ENCODE data around the gene HERC4. TPM values are rescaled to one million over a fixed set of nuclear protein-coding genes. Genes with fewer than 3 reads are reported as not detected.

The HERC4 gene
- total and polyA plus RNA-seq, 8 donors, result 11.2 to 30.7 (median 14.1) TPM

DNA sequence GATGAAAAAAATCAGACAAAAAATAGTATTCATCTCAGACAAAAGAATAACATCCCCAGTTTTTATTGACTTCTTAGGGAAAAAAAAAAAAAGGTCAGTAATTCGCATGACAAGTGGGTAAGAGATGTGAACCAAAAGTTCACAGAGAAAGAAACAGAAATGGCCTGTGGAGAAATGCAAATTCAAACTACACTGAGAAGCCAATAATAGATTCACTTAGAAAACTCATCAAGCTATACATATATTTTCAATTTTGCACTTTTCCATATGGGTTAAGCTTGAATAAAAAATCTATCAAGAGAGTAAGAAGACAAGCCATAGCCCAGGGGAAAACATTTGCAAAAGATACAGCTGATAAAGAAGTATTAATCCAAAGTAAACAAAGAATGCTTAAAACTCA, 28.0 kb downstream of the HERC4 start:
- no peak overlapping the region for H3K4me3 ChIP-seq
- TF ChIP-seq, protein P1, sequence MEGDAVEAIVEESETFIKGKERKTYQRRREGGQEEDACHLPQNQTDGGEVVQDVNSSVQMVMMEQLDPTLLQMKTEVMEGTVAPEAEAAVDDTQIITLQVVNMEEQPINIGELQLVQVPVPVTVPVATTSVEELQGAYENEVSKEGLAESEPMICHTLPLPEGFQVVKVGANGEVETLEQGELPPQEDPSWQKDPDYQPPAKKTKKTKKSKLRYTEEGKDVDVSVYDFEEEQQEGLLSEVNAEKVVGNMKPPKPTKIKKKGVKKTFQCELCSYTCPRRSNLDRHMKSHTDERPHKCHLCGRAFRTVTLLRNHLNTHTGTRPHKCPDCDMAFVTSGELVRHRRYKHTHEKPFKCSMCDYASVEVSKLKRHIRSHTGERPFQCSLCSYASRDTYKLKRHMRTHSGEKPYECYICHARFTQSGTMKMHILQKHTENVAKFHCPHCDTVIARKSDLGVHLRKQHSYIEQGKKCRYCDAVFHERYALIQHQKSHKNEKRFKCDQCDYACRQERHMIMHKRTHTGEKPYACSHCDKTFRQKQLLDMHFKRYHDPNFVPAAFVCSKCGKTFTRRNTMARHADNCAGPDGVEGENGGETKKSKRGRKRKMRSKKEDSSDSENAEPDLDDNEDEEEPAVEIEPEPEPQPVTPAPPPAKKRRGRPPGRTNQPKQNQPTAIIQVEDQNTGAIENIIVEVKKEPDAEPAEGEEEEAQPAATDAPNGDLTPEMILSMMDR (IDR thresholded peaks at IDR 0.05), result no peak
- H3K27ac ChIP-seq, result no peak overlapping the region
- H3K27me3 ChIP-seq, result no peaks in the 10 kb centered on the region
- H3K36me3 ChIP-seq, result no peaks in the 10 kb centered on the region
- no peak for FAIRE-seq
- DNase-seq, result no peak
- intact Hi-C loops (cut with DNase I), result no loop called here
- WGBS, 2 donors, result 93 to 100% methylated on average over 1 of the region's 1 CpG
- H3K4me1 ChIP-seq, result no peaks in the 10 kb centered on the region
- ATAC-seq, result no peak
- no peaks in the 10 kb centered on the region for H3K9me3 ChIP-seq

DNA sequence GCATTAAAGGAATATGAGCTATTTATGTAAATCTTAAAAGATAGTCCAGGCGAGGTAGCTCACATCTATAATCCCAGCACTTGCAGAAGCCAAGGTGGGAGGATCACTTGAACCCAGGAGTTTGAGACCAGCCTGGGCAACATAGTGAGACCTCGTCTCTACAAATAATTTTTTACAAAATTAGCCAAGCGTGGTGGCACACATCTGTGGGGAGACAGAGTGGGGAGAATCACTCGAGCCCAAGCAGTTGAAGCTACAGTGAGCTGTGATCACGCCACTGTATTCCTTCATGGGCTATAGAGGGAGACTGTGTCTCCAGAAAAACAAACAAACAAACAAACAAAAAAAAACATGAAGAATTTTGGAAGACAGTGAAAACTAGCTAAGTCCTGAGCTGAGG, 28.4 kb downstream of the HERC4 start:
- H3K4me1 ChIP-seq, result no peaks in the 10 kb centered on the region
- intact Hi-C loops (cut with DNase I), result no loop called here
- H3K36me3 ChIP-seq, result no peaks in the 10 kb centered on the region
- no peak overlapping the region for H3K4me3 ChIP-seq
- H3K27me3 ChIP-seq, result no peaks in the 10 kb centered on the region
- TF ChIP-seq, protein P1 (IDR thresholded peaks at IDR 0.05), result no peak
- no peak overlapping the region for H3K27ac ChIP-seq
- no peak for DNase-seq
- H3K9me3 ChIP-seq, result no peaks in the 10 kb centered on the region
- no peak for ATAC-seq
- 94 to 99% methylated on average over 5 of the region's 5 CpGs for WGBS, 2 donors
- no peak for FAIRE-seq

DNA sequence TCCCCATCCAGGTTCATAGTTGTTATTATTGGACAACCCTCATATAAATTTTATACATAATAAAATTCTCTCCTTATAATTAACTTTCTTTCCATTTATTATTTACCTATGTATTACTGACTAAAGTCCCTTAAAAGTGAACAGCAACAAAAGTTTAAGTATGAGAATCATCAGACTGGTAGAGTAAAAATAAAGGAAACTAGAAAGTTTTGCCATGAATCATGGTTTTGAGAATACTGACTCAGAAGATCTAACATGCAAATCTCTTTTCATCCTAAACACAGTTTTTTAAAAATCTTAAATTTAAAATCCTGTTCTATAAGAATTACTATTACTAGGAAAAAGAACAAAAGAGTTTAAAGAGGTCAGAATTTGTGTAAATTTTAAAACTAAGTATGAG, 32.1 kb downstream of the HERC4 start:
- ATAC-seq, result no peak
- no peaks in the 10 kb centered on the region for H3K4me1 ChIP-seq
- no peaks in the 10 kb centered on the region for H3K36me3 ChIP-seq
- TF ChIP-seq, protein P1 (IDR thresholded peaks at IDR 0.05), result no peak
- DNase-seq, result no peak
- FAIRE-seq, result no peak
- H3K27me3 ChIP-seq, result no peaks in the 10 kb centered on the region
- no peaks in the 10 kb centered on the region for H3K9me3 ChIP-seq
- intact Hi-C loops (cut with DNase I), result no loop called here
- H3K27ac ChIP-seq, result no peak overlapping the region
- H3K4me3 ChIP-seq, result no peak overlapping the region

DNA sequence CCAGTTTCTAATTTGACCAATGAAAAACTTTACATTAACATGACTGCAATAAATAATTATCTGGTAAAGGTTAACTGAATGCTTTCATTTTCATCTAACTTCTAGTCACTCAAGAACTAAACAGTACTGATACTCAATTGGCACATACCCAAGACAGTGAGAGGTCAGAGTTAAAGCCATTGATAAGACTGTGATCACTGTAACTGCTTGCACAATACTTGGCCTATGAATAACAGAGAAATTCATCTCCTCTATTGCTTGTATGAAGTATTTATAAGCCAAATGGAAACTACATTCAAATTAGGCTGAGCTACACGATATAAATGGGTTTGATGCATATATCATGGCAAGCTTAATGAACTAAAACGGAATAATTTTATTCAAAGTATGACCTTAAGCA, 43.0 kb downstream of the HERC4 start:
- peaks cover 0 to 8% (median 0%) of the 10 kb centered on the region in 3 donors for H3K36me3 ChIP-seq
- H3K27ac ChIP-seq, result no peak overlapping the region
- no peak overlapping the region for H3K4me3 ChIP-seq
- intact Hi-C loops (cut with DNase I), result no loop called here
- WGBS, 2 donors, result 61 to 64% methylated on average over 2 of the region's 2 CpGs
- no peaks in the 10 kb centered on the region for H3K27me3 ChIP-seq
- peaks cover 0 to 14% (median 3%) of the 10 kb centered on the region in 3 donors for H3K4me1 ChIP-seq
- TF ChIP-seq, protein P1 (IDR thresholded peaks at IDR 0.05), result no peak
- no peak for DNase-seq
- no peaks in the 10 kb centered on the region for H3K9me3 ChIP-seq
- FAIRE-seq, result no peak
- ATAC-seq, result peak in 2 of 4 donors; percentile 63 to 77

DNA sequence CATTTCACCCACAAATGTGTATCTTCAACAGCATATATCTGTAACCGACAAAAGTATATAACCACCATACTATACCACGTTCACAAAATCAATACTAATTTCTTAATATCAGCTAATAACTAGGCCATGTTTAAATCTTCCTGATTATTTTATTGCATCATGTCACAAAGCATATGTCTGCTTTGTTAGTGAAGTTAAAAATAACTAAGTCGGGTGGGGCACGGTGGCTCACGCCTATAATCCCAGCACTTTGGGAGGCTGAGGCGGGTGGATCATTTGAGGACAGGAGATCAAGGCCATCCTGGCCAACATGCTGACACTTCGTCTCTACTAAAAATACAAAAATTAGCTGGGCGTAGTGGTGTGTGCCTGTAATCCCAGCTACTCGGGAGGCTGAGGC, 47.7 kb downstream of the HERC4 start:
- peaks cover 0 to 8% (median 7%) of the 10 kb centered on the region in 3 donors for H3K36me3 ChIP-seq
- WGBS, 2 donors, result 90 to 94% methylated on average over 9 of the region's 9 CpGs
- ATAC-seq (no peak), DNase-seq (no peak), FAIRE-seq (no peak)
- intact Hi-C loops (cut with DNase I), result no loop called here
- TF ChIP-seq, protein P1 (IDR thresholded peaks at IDR 0.05), result no peak
- H3K4me1 ChIP-seq, result peaks cover 0 to 3% (median 1%) of the 10 kb centered on the region in 3 donors
- H3K27me3 ChIP-seq, result no peaks in the 10 kb centered on the region
- no peak overlapping the region for H3K4me3 ChIP-seq
- no peaks in the 10 kb centered on the region for H3K9me3 ChIP-seq
- H3K27ac ChIP-seq, result no peak overlapping the region
